Motor neuron (in vitro differentiated cells): Measurements from ENCODE around the gene PNKP. TPM values are rescaled to one million over a fixed set of nuclear protein-coding genes. Genes with fewer than 3 reads are reported as not detected.

Experiments
- ATAC-seq, 8 experiments: fragments of 200-7000 bp; cut with Tn5 transposase; replicated peaks in 6 of 8; 2 replicates each; pipeline ENCODE4 v1.8.0; 2021; ENCODE audit warnings: mild to moderate bottlenecking in 8 of 8, moderate library complexity in 8 of 8
- H3K27ac ChIP-seq, 2 donors: fragments of 250-450 bp; sonication (Bioruptor Pico); 2 replicates each; pipeline ENCODE4 v1.9.0; 2021; ENCODE audit warnings: antibody characterized with exemption in 2 of 2, mild to moderate bottlenecking in 2 of 2, moderate library complexity in 1 of 2
- H3K4me1 ChIP-seq, 2 donors: fragments of 250-450 bp; sonication (Bioruptor Pico); replicated peaks in 1 of 2; 2 replicates each; pipeline ENCODE4 v1.6.1; 2021; ENCODE audit warnings: antibody characterized with exemption in 2 of 2, mild to moderate bottlenecking in 2 of 2, moderate library complexity in 1 of 2
- H3K4me3 ChIP-seq, 5 donors: fragments of 250-450 bp; sonication (Bioruptor Pico); 2 replicates each; pipeline ENCODE4 v1.9.0; 2021; ENCODE audit warnings: antibody characterized with exemption in 5 of 5, mild to moderate bottlenecking in 5 of 5, moderate library complexity in 4 of 5
- WGBS, 10 experiments: fragments of 450-650 bp; shearing (Covaris generic); methylation state at CpG; one replicate each; pipeline ENCODE4 v1.0.0; 2022; 5-methylcytosine and 5-hydroxymethylcytosine counted together
- in situ Hi-C, 9 experiments: fragments of 400-800 bp; cut with MboI; loops; one replicate each; pipeline ENCODE4 v1.15.0; 2021; ENCODE audit warnings: low sequenced_read_pairs in 9 of 9, low pct_unique_long_range_greater_than_20kb in 2 of 9; ENCODE audit not compliant: unreplicated experiment in 9 of 9
- total RNA-seq, 8 experiments: library from RNA; unstranded; fragments of 300-600 nt; gene quantifications; 2 replicates each; pipeline versions ENCODE4 v1.2.3 to v1.2.4, GENCODE V29; 2022

PNKP gene
- total RNA-seq, 8 experiments from 2014 or later = 22.8 to 85.2 (median 29.9) TPM

GRCh38 chr19:49811328-49811727 is 56.0 kb downstream of the PNKP start:
- no peak for ATAC-seq
- in situ Hi-C loops = no loop called here

More at GRCh38 chr19:49811328-49811727, 56.0 kb downstream of the PNKP start:
- no peak overlapping the region for H3K27ac ChIP-seq
- H3K4me3 ChIP-seq = no peak overlapping the region
- H3K4me1 ChIP-seq = peaks cover 15 to 16% of the 10 kb centered on the region in 2 donors
- 78 to 100% (median 95%) methylated on average over 1 to 6 of the region's 6 CpGs; no CpG with 5 or more reads in 1 of the 10 experiments for WGBS, 10 experiments

Other genes with a start within 250 kb of the PNKP start
- gene RRAS, start 227.4 kb downstream of the PNKP start, total RNA-seq = 10 to 100 TPM in 4 of 8 experiments, 1 to 10 TPM in 2, under 1 TPM in 2; 0.79 to 35.2 (median 7.5) TPM
- 10 to 100 TPM; 10.1 to 33.0 (median 20.1) TPM for gene SCAF1, start 225.4 kb downstream of the PNKP start, total RNA-seq
- 100 to 1,000 TPM in 1 of 8 experiments, 10 to 100 TPM in 7; 40.8 to 110 (median 53.4) TPM for gene IRF3, start 201.7 kb downstream of the PNKP start, total RNA-seq
- 10 to 100 TPM in 3 of 8 experiments, 1 to 10 TPM in 5; 5.3 to 34.6 (median 8.2) TPM for gene BCL2L12, start 201.6 kb downstream of the PNKP start, total RNA-seq
- gene PRMT1, start 190.3 kb downstream of the PNKP start, total RNA-seq = 100 to 1,000 TPM; 190 to 369 (median 229) TPM
- gene ADM5, start 178.0 kb downstream of the PNKP start, total RNA-seq = 1 to 10 TPM in 7 of 8 experiments, under 1 TPM in 1; 0.66 to 5.2 (median 2.1) TPM
- 10 to 100 TPM in 6 of 8 experiments, 1 to 10 TPM in 2; 4.7 to 65.7 (median 36.3) TPM for gene CPT1C, start 176.5 kb downstream of the PNKP start, total RNA-seq
- gene TSKS, start 104.3 kb downstream of the PNKP start, total RNA-seq = 1 to 10 TPM in 1 of 8 experiments, under 1 TPM in 2, not detected in 5; 0.19 to 1.6 (median 0.70) TPM
- gene AP2A1, start 100.6 kb downstream of the PNKP start, total RNA-seq = 10 to 100 TPM; 58.6 to 76.4 (median 71.7) TPM
- gene FUZ, start 54.3 kb downstream of the PNKP start, total RNA-seq = 10 to 100 TPM in 7 of 8 experiments, 1 to 10 TPM in 1; 9.9 to 27.1 (median 16.2) TPM
- 10 to 100 TPM; 16.4 to 38.0 (median 24.5) TPM for gene MED25, start 49.3 kb downstream of the PNKP start, total RNA-seq
- gene PTOV1, start 16.4 kb downstream of the PNKP start, total RNA-seq = 100 to 1,000 TPM in 7 of 8 experiments, 10 to 100 TPM in 1; 60.1 to 215 (median 135) TPM
- 10 to 100 TPM in 7 of 8 experiments, 1 to 10 TPM in 1; 8.2 to 59.3 (median 18.3) TPM for gene AKT1S1, start 9.8 kb upstream of the PNKP start, total RNA-seq
- 10 to 100 TPM; 14.3 to 31.0 (median 19.8) TPM for gene TBC1D17, start 10.1 kb upstream of the PNKP start, total RNA-seq
- under 1 TPM; 0.21 to 0.99 (median 0.35) TPM for gene IL4I1, start 29.3 kb upstream of the PNKP start, total RNA-seq
- 100 to 1,000 TPM in 2 of 8 experiments, 10 to 100 TPM in 6; 16.7 to 141 (median 52.8) TPM for gene ATF5, start 61.6 kb upstream of the PNKP start, total RNA-seq
- gene NUP62, start 61.9 kb upstream of the PNKP start, total RNA-seq = 10 to 100 TPM; 26.2 to 67.4 (median 31.6) TPM
- gene SIGLEC11, start 93.6 kb upstream of the PNKP start, total RNA-seq = under 1 TPM in 3 of 8 experiments, not detected in 5; 0.09 to 0.13 (median 0.09) TPM
- gene VRK3, start 157.8 kb upstream of the PNKP start, total RNA-seq = 10 to 100 TPM; 28.3 to 46.5 (median 34.7) TPM
- 10 to 100 TPM in 3 of 8 experiments, 1 to 10 TPM in 5; 7.5 to 12.7 (median 8.9) TPM for gene ZNF473, start 158.4 kb upstream of the PNKP start, total RNA-seq